ENCODE results near the gene CBY1. TPM values are rescaled to one million over a fixed set of nuclear protein-coding genes. Genes with fewer than 3 reads are reported as not detected.
A peak's percentile ranks its signal among the peaks of the same experiment; 100 is the strongest.

The CBY1 gene
- total and polyA plus RNA-seq, 9 of the 15 experiments (the other 6 are each of a cell fraction or from before 2014, with no cell fraction given), result 5.7 to 19.7 (median 10.8) TPM

GRCh38 chr22:38706101-38706900 lies 49.9 kb downstream of the CBY1 start (continued):
- 0 out of 2 replicates have a peak, but pooled peaks have one; percentile 46 for TF ChIP-seq SIN3B (IDR thresholded peaks at IDR 0.05; ENCODE audit: low read depth)
- no peak for TF ChIP-seq ZNF740 (CRISPR knock-in tag; IDR thresholded peaks at IDR 0.05)
- TF ChIP-seq ZNF740 (tag; IDR thresholded peaks at IDR 0.05), result no peak
- TF ChIP-seq, protein P1, sequence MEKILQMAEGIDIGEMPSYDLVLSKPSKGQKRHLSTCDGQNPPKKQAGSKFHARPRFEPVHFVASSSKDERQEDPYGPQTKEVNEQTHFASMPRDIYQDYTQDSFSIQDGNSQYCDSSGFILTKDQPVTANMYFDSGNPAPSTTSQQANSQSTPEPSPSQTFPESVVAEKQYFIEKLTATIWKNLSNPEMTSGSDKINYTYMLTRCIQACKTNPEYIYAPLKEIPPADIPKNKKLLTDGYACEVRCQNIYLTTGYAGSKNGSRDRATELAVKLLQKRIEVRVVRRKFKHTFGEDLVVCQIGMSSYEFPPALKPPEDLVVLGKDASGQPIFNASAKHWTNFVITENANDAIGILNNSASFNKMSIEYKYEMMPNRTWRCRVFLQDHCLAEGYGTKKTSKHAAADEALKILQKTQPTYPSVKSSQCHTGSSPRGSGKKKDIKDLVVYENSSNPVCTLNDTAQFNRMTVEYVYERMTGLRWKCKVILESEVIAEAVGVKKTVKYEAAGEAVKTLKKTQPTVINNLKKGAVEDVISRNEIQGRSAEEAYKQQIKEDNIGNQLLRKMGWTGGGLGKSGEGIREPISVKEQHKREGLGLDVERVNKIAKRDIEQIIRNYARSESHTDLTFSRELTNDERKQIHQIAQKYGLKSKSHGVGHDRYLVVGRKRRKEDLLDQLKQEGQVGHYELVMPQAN (IDR thresholded peaks at IDR 0.05; ENCODE audit: borderline replicate concordance), result peak; percentile 56; the same call in 1 of the 2 replicates
- TF ChIP-seq CREM (IDR thresholded peaks at IDR 0.05; ENCODE audit: low read depth), result no peak
- TF ChIP-seq HEY1 (CRISPR knock-in tag; IDR thresholded peaks at IDR 0.05; ENCODE audit: borderline replicate concordance), result no peak
- no peak for TF ChIP-seq RBM17 (IDR thresholded peaks at IDR 0.05; ENCODE audit: borderline replicate concordance, low read depth, low read length)
- TF ChIP-seq ZEB2 (IDR thresholded peaks at IDR 0.05), result no peak
- no peak for TF ChIP-seq C11orf30 (IDR thresholded peaks at IDR 0.05; ENCODE audit: low read depth)
- no peak for TF ChIP-seq NFIX (CRISPR knock-in tag; IDR thresholded peaks at IDR 0.05; ENCODE audit: low read depth)
- TF ChIP-seq, protein P2, sequence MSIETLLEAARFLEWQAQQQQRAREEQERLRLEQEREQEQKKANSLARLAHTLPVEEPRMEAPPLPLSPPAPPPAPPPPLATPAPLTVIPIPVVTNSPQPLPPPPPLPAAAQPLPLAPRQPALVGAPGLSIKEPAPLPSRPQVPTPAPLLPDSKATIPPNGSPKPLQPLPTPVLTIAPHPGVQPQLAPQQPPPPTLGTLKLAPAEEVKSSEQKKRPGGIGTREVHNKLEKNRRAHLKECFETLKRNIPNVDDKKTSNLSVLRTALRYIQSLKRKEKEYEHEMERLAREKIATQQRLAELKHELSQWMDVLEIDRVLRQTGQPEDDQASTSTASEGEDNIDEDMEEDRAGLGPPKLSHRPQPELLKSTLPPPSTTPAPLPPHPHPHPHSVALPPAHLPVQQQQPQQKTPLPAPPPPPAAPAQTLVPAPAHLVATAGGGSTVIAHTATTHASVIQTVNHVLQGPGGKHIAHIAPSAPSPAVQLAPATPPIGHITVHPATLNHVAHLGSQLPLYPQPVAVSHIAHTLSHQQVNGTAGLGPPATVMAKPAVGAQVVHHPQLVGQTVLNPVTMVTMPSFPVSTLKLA (conservative IDR thresholded peaks at IDR 0.05), result peak; percentile 42 to 68; a peak in 3 of 4 replicates
- 0 out of 2 replicates have a peak, but pooled peaks have one; percentile 40 for TF ChIP-seq FOXK1 (CRISPR knock-in tag; IDR thresholded peaks at IDR 0.05; ENCODE audit: borderline replicate concordance)
- TF ChIP-seq NFE2 (IDR thresholded peaks at IDR 0.05; ENCODE audit: low read depth), result no peak
- TF ChIP-seq, protein P3, sequence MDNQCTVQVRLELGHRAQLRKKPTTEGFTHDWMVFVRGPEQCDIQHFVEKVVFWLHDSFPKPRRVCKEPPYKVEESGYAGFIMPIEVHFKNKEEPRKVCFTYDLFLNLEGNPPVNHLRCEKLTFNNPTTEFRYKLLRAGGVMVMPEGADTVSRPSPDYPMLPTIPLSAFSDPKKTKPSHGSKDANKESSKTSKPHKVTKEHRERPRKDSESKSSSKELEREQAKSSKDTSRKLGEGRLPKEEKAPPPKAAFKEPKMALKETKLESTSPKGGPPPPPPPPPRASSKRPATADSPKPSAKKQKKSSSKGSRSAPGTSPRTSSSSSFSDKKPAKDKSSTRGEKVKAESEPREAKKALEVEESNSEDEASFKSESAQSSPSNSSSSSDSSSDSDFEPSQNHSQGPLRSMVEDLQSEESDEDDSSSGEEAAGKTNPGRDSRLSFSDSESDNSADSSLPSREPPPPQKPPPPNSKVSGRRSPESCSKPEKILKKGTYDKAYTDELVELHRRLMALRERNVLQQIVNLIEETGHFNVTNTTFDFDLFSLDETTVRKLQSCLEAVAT (IDR thresholded peaks at IDR 0.05), result no peak
- 0 out of 2 replicates have a peak, but pooled peaks have one; percentile 50 for TF ChIP-seq ZBTB1 (CRISPR knock-in tag; IDR thresholded peaks at IDR 0.05; ENCODE audit: borderline replicate concordance, low read depth)
- peak; percentile 54; the same call in 1 of the 2 replicates for TF ChIP-seq RB1 (IDR thresholded peaks at IDR 0.05; ENCODE audit: low read depth)
- TF ChIP-seq ZNF384 (IDR thresholded peaks at IDR 0.05; ENCODE audit: low read depth, low read length), result no peak
- TF ChIP-seq HDAC1 (IDR thresholded peaks at IDR 0.05), result peak in 1 of 2 experiments; percentile 46; a peak in 2 of 4 replicates
- 0 out of 2 replicates have a peak, but pooled peaks have one; percentile 2 for TF ChIP-seq POLR2AphosphoS5 (IDR thresholded peaks at IDR 0.05; ENCODE audit: control insufficient read depth, insufficient read depth, low read depth, low read length)
- TF ChIP-seq, protein P4, sequence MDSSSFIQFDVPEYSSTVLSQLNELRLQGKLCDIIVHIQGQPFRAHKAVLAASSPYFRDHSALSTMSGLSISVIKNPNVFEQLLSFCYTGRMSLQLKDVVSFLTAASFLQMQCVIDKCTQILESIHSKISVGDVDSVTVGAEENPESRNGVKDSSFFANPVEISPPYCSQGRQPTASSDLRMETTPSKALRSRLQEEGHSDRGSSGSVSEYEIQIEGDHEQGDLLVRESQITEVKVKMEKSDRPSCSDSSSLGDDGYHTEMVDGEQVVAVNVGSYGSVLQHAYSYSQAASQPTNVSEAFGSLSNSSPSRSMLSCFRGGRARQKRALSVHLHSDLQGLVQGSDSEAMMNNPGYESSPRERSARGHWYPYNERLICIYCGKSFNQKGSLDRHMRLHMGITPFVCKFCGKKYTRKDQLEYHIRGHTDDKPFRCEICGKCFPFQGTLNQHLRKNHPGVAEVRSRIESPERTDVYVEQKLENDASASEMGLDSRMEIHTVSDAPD (CRISPR knock-in tag; IDR thresholded peaks at IDR 0.05), result no peak
